ENCODE measurements around the gene ZNF217.
"Not testable (repeated sequence)": the region's sequence is repeated elsewhere in the genome, so short reads cannot be mapped to it uniquely, and the experiment has no call there.

Gene ZNF217

DNA sequence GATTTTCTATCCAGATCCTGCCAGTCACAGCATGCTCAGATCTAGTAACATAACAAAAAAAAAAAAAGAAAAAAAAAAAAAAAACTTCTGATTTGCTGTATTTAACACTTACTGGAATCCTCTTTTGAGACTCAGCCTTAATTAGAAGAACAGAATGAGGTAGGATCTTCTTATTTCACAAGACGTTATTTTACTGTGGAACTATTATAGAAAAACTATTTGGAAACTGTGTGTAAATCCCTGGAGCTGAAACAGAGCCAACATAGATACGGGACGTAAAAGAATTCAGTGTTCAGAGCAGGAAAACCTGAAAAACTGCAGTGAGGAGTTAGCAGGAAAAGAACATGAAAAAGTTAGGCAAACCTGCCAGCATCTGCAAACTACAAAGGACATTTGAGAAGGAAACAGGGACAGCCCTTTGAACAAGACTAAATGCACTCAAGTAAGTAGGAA lies 3.4 kb upstream of the ZNF217 start:
- no peak for DNase-seq

DNA sequence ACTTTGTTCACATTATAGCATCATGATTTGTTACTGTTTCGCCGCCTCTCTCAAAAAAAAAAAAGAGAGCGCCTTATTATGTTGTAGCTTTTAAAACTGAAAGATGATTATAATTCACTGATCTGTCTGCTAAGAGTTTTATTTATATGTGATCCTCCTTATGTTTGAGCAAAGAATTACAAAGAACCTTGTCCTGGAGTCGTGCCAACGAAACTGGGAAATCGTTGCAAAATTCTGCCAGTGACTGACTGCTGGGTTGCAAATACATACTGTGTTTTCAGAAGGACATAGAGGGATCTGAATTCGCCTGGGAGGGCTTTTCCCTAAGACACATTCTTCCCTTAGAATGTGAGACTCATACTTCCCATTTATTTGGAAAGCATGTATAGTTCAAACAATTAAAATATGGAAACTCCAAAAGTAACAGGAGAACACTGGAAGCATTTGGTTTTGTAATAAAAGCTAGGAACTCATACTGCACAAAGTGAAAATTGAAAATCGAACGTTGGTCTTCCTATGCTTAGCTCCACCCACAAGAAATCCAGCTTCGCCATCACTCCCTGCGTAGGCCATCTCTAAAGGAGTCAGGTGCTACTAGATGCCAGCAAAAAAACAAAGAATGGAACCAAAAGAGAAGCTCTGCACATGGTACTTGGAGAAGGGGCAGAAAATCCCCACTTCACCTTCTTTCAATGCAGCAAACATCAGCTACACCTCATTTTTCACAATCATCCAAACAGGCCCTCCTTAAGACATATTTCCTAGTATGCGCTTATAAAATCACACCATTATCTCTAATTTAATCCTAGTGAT lies 2.8 kb upstream of the ZNF217 start:
- DNase-seq = peak; percentile 60

DNA sequence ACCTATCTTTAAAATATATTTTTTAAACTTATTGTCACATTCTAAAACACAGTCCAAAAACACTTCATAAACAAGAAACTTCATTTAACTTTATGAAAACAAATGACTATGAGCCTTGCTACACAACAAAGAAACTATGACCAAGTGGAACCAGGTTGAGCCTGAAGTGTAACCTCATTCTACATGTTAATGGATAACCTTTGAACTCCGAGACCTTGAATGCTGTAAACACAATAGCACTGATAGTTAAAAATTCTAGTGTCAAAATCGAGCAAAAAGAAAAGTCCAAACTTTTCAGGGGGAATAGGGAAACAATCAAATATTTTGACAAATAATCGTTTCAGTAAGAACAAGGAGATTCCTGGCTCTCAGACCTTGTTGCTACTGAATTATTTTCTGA lies 2.1 kb upstream of the ZNF217 start:
- DNase-seq = not testable (repeated sequence)

DNA sequence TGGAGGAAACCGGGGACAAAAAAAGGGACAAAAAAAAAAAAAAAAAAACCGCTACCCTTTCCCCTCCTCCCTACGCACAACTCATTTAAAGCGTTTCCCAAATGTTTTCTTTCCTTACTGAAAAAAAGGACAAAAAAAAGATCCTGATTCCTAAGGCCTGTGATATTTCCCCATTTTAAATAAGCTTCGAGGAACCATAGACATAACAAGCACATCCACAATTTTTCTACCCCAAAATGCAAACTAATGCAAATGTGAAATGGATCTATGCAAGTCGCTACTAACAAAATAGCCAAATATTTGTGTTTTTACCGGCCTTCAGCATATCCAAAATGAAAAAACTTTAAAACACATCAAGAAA lies 1.4 kb upstream of the ZNF217 start:
- DNase-seq = no peak

DNA sequence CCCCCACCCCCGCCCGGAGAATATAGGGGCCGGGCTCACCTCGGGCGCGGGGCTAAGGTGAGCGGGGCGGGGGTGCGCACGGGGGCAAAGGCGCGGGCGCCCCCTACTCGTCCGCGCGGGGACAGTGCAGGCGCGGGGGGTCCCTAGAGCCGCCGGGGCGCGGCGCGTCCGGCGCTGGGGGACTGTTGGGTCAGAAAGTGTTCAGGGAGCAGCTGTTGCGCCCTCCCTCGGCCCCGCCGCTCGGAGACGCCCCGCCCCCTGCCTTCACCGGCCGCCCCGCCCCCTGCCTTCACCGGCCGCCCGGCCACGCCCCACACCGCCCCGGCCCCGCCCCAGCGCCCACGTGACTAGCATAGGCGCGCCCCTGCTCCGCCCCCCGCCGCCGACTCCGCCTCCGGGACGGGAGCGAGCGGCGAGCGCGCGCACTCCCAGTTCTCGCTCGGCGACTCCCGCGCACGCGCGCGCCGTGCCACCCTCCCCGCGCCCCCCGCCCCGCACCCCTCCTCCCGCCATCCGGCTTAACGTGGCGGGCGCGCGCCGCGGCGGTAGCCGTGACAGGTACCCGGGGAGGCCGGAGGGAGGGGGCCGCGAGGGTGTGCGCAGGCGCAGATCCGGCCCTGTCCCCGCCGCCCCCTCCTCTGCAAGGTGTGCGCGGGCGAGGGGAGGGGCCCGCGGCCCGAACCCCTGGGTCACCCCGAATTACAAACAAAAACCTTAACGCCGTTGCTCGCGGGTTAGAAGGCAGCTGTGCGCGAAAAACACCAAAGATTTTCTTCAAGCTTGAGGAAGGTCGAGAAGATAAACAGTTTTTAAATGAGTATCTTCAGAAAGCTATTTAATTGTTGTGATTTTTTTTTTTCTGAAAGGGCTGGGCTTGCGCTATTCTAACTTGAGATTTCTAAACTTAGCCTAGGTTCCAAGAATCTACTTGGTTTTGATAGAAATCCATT lies 704 bp upstream of the ZNF217 start:
- DNase-seq = peak; percentile 88

DNA sequence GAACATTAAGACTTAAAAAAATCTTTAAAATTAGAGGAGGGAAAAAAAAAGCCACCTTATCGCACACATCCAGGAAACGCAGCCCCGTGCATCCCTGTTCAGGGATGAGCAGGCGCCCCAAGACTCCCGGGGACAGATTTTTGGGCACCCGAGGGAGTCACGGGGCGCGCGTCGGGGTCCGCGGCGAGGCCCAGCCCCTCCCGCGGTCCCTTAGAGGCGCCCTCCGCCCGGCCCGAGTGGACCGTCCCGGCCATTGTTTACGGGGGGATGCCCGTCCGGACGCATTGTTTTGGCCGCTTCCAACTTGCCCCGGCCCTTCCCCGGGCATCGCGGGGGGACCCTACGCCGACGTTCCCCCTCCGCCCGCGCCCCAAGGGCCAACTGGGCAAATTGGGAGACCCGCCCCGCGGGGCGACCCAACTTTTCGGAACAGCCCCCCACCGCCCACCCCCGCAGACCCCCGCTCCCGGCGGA lies 610 bp downstream of the ZNF217 start:
- no peak for DNase-seq

DNA sequence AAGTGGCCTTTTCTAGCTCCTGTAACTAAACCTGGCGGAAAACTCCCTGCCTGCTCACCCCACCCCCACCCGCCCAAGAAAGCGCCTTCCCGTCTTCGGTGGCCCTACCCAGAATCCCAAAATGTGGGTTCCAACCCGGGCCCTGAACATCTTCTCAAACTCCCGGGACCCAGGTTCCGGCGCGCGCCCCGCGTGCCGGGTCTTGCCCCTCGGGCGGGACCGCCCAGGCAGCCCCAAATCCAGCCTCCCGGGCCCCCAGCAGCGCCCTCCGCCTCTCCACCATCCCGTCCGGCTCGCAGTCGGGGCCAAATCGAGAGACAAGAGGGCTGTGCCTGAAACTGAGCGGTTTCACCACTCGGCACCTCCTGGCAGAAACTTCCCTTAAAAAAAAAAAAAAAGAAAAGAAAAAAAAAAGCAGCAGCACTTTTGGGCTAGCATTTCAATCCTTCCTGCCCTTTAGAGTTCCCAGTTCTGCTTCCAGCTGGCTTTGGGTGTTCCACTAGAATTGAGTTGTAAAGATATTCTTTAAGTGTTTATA lies 1.1 kb downstream of the ZNF217 start:
- peak; percentile 70 for DNase-seq

DNA sequence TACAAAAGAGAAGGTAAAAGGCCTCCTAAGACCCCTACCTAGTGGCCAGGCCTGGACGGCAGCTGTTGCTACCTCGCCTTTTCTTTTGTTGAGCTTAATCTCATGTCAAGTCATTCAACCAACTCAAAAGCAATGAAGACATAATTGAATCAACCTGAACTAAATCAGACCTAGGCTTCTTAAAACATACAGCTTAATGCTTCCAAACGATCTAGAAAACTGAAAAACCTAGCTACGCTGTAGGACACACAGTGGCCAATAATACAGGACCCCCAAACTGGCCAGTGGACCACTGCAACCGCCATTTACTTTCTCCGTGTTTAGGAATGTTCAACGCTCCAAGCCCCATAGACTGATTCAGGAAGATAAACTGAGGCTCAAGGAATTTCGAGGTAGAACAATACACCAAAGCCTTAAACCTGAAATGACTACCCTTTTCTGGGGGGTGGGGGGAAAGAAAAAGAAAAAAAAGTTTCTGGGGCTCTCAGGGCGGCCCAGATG lies 1.6 kb downstream of the ZNF217 start:
- DNase-seq = not testable (repeated sequence)

DNA sequence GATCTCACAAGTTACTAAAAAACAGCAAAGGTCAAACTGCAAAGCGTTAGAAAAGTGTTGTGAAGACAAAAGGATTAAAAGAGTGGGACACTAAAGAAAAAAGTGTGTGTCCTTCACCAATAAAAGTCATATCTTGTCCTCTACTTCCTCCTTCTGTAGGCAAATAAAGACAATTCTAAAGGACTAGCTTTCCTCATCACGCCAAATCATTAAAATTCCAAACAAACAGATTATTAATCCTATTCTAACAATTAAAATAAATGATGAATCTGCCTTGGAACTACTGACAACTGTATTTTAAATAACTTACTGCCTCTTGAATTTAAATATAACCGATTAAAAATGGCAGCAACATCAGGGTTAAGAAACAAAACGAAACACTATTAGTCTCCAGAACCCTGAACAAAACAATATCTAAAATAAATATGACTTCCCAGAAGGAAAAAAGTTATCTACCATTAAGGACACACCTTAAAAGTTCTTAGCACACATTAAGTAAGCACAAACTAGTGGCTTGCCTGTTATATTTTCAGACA lies 2.4 kb downstream of the ZNF217 start:
- DNase-seq = not testable (repeated sequence)

DNA sequence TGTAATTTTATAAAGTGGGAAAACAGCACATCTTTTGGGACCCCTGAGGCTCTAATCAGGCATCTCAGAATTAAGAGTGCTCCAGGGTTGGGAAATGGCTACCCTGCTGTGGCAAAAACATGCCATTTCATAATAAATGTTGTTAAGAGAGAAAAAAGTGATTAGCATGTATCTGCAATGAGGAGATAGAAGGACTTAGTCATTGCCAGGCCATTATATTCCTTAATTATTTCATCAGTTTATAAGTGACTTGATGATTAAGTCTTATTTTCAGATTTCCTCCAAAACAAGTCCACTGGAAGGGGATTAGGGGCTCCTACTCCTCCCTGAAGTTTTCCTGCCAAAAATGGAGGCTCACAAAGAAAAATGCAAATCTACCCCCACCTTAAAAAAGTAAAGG lies 3.0 kb downstream of the ZNF217 start:
- not testable (repeated sequence) for DNase-seq

DNA sequence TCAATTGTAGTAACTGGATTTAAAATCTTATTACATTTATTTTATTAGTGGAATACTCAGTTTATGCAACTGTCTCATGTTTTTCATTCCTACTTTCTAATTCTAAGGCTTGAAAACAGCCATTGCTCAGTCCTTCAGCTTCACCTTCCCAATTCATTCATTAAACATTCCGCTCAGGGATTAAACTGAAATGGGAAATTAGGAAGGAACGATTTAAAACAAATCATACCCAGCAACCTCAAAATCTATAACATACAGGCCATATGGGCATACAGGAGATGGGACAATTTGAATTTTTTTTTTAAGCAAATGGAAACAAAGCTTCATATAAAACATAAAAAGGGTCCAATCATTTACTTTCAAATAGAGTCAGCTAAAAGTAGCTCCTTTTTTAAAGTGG lies 3.5 kb downstream of the ZNF217 start:
- DNase-seq = not testable (repeated sequence)

DNA sequence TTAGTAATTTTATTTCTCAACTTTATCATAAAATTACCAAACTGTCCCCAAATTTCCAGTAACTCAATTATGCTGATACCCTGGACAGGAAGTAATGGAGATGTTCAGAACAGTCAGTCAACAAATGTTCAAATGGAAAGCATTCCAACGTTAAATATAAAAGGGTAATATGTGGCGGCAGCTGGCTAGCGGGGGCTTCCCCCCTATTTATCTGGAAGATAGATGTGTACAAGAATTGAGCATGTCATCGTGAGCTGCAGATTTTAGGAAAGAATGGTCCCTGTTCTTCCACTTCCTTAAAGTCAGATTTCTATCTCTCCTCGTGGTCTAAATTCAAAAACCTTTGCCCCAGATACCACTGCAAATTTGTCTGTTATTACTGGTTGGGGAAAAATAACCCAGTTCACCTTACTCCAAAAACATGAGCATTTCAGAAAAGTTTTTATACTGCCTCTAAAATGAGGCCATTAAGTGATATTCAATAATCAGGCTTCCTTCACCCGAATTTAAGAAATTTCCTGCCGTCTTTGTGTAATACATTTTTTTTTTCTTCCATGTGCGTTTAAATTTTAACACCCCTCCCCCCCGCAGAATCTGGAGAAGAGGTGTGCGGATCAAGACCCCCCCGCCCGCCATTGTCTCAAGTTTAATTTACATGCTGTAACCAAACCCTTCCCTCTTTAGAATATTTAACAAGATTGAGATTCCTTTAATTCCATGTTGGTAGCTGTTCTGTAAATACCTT lies 4.1 kb downstream of the ZNF217 start:
- not testable (repeated sequence) for DNase-seq

DNA sequence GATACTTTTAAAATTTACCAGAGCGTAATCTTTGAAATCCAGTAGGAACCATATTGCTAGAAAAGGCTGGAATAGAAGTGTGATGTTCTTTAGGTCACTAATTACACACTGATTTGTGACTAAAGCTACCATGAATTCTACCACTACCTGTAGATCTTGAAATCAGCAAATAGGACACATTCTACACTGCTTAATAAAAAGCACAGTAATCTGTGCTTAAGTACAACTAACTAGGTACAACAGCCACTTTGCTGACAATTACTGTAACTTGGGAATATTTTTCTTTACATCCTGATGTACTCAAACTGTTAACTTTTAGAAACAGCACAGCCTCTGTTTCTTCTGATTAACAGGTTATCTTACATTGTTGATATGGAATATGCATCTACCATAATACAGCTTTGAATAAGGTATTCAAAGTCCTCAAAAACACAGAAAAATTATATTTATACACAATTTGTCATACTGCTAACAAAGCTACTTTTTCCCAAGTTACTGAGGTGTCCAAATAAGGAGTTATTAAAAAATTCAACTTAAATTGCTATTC lies 6.4 kb downstream of the ZNF217 start:
- DNase-seq = not testable (repeated sequence)

DNA sequence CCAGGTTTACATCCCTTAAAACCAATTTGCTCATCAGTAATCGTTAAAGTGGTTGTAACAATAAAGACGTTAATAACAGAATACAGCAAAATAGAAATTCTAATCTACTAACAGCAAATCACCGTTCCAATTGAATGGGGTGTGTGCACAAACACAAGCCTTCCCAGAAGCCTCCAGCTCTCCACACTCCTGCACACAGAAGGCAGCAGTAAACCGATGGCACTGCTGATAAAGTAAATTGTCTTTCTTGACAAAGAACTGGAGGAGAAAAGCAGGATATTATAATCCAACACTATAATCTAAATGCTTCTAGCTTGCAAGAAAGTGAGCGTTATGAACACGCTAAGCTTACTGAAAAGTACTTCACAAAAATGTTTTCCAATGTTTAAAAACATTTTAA lies 7.0 kb downstream of the ZNF217 start:
- DNase-seq = no peak

DNA sequence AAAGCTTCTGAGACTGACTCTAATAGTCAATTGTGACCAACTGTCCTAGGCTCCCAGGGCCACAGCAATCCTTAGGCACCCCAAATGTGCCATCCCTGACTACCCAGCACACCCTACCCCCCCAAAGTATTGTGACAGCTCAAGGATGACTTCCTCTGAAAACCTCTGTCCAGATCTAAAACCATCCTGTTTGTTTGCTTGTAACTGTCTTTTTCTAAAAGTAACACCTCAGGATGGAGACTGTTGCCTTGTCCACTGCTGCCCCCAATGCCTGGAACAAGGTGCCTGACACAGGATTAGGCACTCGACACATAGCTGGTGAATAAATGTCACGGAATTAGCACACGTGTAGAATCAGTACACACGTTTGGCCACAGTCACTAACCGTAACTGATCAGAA lies 7.7 kb downstream of the ZNF217 start:
- not testable (repeated sequence) for DNase-seq

DNA sequence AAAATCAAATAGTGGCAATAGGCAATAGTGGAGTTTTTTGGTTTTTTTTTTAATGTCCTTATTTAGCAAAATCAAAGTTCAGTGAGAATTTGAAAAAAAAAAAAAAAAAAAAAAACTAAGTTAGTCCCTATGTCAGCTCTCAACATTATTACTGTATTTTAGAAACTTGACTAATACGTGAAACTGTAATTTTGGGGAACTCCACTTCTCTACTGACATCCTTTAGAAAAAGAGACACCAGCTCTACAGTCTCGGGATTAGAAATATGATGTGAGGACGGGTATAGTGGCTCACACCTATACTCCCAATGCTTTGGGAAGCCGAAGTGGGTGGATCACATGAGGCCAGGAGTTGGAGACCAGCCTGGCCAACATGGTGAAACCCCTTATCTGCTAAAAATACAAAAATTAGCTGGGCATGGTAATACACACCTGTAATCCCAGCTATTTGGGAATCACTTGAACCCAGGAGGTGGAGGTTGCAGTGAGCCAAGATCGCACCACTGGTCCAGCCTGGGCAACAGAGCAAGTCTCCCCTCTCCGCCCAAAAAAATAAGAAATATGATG lies 8.6 kb downstream of the ZNF217 start:
- not testable (repeated sequence) for DNase-seq

DNA sequence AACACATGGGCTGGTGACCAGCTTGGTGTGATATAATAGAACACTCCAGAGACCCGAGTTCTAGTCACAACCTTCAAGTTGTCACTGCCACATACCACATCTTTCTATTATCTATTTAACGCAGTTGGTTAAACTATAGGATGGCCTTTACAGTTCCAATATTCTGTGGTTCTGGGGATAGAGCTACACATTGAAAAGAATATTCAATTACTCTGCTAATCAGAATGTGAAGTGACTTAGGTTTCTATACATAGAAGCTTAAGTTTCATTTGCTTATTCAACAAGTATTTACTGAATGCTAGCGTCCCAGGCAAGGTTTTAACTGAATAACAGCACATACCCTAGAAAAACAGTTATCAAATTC lies 9.1 kb downstream of the ZNF217 start:
- not testable (repeated sequence) for DNase-seq

DNA sequence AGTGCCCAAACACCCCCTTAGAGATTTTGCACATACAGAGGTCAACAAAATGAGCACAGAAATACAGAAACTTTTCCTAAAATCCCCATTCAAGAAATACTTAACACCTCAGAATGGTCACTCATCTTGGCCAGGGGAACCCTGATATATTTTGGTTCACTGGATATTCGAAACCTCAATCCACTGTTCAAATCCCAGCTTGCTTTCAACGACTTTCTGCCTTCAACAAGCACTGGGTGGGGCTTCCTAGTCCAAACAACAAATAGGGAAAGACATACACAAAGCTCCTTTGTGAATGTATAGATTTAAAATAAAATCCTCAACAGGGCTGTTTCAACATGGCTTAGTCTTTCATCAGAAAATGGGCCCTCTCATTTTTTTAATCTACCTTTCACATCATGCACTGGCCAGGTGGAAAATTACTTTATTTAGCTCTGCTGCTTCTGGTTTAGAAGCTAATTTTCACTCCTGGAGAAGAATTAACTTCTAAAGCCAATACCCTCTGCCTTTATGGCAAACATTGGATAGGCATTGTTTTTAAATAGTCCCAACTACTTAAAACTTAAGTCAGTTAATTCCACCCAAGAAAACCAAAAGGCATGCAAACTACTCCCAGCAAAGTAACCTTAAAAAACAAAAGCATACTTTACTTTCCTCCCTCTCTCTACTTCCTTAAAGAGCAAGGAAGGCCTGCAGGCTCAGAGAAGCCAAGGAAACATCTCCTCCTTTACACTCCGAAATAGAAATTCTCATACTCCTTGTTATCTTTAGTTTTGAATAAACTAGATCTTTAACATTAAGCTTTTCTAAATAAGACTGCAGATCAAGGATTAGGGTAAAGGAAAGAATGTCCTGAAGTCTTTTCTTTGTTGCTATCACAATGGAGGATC lies 9.7 kb downstream of the ZNF217 start:
- not testable (repeated sequence) for DNase-seq

DNA sequence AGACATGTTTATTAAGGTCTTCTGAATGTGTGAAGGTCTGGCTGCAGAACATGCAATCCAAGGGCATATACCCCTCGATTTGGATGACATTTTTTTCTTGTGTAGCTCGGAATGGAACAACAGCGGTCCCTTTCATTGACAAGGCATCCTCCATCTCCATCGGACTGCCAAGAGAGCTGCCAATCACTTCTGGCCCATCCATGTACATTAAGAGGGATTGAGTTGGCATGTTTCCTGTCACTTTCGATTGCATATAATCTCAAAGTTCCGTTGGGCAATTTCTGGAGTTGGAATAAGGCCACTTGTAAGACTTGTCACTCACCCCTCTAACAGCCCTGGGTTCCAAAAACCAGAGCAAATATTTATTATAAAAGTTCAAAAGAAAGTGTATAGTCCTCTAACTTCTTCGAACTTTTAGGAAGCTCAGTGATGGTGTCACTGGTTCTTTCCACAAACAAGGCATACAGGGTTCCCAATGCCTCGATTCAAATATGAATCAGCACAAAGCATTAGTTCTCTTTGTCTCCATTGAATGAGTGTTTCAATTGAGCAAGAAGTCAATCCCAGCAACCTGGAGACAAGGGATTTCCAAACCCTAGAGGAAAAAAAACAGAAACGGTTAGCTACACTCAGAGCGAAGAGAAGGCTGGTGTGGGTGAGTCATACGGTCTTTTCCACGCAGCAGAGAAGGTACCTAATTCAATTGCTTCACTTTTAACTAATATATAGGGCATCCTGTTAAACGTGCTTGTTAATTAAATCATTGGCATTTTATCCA lies 10.9 kb downstream of the ZNF217 start:
- DNase-seq = peak; percentile 80

DNA sequence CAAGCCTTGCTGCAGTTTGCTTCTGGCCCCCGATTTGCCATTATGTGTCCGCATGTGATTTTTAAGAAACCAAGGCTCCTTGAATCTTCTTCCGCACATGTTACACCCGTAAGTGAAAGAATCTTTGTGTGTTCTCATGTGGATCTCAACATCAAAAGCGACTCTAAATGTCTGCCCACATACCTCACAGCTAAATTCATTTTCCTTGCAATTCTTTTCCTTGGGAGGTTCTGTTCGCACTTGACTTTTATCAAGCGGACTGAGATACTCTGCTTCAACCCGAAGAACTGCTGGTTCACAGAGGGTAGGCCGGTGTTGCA lies 11.4 kb downstream of the ZNF217 start:
- DNase-seq = no peak

Measured in fibroblast of skin of back (primary cell).